Superior temporal gyrus (tissue), 1 donor: ENCODE results near the gene ELAVL2.

ENCODE experiments used
- DNase-seq: peaks from one replicate; pipeline ENCODE4 v3.0.0-alpha.2; 2016; ENCODE audit errors: extremely low spot score

The ELAVL2 gene

DNA sequence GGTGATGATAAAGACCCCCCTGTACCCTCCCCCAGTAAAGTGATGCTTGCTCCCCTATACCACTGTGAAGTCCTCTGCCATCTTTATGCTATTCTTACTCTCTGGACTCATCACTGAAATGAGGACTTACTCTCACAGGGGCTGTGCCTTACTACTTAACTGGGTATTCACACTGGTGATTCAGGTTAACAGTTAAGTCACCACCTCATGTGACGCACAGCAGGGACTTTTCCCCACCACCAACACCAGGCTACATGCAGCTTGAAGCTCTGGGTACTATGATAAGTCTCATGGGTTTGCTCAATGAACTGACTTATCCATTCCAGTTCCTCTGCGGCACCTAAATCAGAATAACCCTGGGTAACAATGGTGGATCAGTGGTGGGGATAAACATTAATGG lies 163.7 kb downstream of the ELAVL2 start:
- DNase-seq, result no peak

DNA sequence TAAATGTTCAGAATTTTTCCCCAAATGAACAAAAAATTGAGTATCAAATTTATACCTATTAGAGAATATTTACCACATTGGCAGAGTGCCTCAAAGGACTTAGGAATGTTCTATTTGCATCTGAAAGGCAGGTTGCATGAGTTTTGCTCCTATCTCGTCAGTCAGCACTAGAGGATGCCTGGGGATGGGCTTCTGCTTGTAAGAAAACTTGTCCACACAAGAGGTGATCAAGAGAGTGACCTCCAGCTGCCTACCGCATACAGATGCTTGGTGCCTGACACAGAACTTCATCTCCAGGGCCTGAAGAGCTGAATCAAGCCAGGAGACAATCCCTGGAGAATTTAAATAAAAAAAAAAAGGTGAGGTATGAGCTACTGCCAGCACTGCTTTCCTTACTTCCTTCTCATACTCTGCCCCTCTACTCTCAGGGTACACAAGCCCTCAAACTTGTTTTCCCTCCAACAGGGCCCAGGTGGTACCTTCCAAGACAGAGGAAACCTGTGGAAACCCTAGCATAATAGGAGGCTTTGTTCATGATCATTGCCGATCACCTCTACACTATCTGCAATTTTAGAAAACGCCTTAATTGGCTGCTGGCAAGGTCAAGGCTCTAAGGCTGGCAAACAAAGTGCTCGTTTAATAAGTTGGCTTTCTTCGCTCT lies 166.6 kb downstream of the ELAVL2 start:
- DNase-seq, result no peak

DNA sequence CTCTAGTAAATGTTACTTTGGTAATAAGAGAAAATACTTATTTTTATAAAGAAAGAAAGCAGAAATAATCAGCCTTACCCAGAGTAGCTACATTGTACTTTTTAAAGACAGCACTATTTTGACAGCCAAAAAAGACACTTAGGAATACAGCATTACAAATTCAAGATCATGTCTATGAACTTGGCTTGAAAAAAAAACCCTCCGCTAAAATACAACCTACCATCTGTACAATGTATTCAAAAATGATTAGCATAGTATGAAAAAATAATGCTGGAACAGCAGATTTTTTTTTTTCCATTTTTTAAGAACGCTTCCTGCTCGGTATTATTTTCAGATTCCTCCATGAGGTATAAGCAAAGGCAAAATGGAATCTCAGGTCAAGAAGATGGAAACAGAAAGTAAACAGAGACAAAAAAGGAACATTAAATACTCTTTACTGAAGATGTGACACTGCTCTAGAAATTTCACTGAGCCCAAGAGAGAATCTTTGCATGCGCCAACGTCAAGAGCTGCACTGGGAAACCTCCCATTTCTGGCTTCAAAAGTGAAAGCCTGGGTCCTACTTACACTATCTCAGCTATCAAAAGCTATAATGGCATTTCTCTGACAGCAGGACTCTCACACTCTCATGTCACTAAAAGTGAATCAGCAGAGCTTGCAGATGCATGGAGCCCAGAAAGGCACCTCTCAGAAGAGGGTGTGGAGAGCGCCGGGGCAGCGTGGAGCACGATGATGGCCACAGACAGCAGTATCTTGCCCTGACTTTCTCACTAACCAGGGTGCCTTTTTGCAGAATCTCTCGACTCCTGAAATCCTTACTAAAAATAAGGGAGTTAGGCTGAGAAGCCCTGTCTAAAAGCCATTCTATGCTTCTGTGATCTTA lies 167.4 kb downstream of the ELAVL2 start:
- DNase-seq, result no peak

DNA sequence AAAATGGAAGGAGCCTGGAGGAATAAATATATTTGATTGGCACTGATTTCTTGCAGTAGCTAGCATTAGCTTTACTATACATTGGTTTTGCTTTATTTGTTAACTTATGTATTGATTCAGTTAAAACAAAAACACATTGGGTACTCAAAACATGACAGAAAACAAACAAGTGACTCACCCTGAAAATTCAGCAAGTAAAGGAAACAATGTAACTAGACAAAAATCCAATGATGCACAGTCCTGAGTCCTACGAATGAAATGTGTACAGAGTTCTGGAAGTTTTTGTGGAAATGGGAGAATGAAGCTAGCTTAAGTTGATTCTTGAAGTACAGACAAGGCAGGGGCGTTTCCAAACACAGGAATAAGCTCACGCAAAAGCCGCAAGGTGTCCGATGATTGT lies 175.0 kb downstream of the ELAVL2 start:
- no peak for DNase-seq

DNA sequence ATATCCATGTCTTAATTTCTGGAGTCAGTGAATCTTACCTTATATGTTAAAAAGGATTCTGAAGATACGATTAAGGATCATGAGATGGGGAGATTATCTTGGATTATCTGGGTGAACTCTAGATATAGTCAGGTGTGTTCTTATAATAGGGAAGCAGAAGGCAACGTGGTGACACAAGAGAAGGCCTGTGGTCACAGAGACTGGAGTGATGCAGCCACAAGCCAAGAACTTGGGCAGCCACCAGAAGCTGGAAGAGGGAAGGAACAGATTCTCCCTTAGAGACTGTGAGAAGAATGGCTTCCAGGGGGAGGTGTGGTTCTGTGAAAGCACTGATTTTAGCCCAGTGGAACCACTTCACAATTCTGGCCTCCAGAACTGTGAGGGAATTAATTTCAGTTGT lies 177.4 kb downstream of the ELAVL2 start:
- no peak for DNase-seq

DNA sequence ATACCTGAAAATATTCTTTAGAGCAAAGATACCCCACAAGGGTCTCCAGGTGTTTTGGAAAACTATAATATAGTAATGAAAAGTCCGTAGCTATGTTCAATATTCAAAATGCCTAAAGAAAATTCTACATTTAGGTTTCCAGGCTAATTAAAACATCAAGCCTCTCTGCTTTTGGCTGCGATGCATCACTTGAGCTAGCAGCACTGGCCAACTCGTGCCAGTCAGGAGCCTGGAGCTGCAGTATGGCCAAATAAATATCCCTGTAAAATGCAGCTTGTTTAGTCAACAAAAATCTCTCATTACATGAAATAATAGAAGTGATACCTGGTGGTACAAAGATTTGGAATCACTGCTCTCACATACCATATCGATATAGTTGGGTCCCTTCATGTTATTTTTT lies 181.1 kb downstream of the ELAVL2 start:
- DNase-seq, result no peak

DNA sequence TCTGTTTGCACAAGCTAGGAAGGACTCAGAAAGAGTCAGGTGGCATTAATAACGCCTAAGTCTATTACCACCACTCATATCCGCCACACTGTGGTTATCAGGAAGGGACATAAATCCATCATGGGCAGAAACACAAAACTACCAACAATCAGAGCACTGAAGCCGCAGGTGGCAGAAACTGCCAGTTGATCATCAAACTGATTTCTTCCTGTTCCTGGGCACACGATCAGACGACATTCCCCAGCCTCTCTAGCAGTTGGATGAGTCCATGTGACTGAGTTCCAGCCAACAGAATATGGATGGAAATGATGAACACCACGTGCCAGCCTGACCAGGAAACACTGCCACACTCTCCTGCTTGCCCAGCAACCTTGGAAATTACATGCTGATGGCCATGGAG lies 181.7 kb downstream of the ELAVL2 start:
- DNase-seq, result no peak

DNA sequence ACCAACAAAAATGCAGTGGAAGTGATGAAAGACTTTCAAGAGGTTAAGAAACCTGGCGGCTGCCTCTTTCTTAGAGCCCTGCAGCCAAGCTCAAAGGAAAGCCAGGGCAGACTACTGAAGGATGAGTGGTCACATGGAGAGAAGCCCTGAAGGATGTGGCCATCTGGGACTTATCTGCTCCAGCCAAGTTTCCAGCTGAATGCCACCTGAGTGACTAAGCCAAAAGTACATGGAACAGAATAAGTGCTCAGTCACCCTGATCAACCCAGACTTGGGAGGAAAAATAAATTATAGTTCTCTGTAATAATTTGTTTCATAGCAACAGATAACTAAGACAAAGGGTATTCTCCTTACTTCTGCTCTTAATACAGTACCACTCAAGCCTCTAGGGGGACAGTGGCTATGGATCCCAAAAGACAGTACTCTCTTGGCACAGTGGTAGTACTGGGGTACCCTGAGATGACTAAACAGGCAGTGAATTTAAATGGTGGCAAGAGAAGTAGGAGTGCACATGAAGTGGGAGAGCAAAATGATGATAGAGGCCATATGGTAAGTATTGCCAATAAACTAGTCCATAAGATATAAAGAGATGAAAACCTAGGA lies 182.3 kb downstream of the ELAVL2 start:
- DNase-seq, result no peak
